Sigmoid colon (tissue), 7 donors: Measurements from ENCODE around the gene SLC13A3. TPM values are rescaled to one million over a fixed set of nuclear protein-coding genes. Genes with fewer than 3 reads are reported as not detected.
"Not testable (repeated sequence)": the region's sequence is repeated elsewhere in the genome, so short reads cannot be mapped to it uniquely, and the experiment has no call there.

ENCODE experiments used
- DNase-seq: peaks from one replicate; pipeline ENCODE4 v3.0.0-alpha.2; 2019
- H3K27ac ChIP-seq, 4 donors: fragments of 200-600 bp; sonication (generic); one replicate each; pipeline ENCODE4 v1.5.1; 2016 to 2019; ENCODE audit warnings: mild to moderate bottlenecking in 1 of 4
- H3K27me3 ChIP-seq, 3 donors: fragments of 200-600 bp; sonication (generic); one replicate each; pipeline ENCODE4 v1.5.1; 2019; ENCODE audit warnings: mild to moderate bottlenecking in 1 of 3
- H3K36me3 ChIP-seq, 4 donors: fragments of 200-600 bp; sonication (generic); one replicate each; pipeline ENCODE4 v1.5.1; 2016 to 2019
- H3K4me1 ChIP-seq, 4 donors: fragments of 200-600 bp; sonication (generic); one replicate each; pipeline ENCODE4 v1.5.1; 2017 to 2019
- H3K4me3 ChIP-seq, 4 donors: fragments of 200-600 bp; sonication (generic); one replicate each; pipeline ENCODE4 v1.5.1; 2017 to 2019; ENCODE audit warnings: mild to moderate bottlenecking in 2 of 4, moderate library complexity in 1 of 4
- H3K9me3 ChIP-seq, 4 donors: fragments of 200-600 bp in 3 of 4; sonication (generic) in 3 of 4; one replicate each; pipeline versions ENCODE4 v1.5.1 to v1.6.1; 2013 to 2019
- EP300 ChIP-seq, 4 donors: sonication (generic); formaldehyde crosslinking; IDR thresholded peaks; one replicate each; pipeline ENCODE4 v1.6.1; 2017; ENCODE audit warnings: antibody characterized with exemption in 4 of 4
- POLR2A ChIP-seq, 2 donors: fragments of 450-650 bp; IDR thresholded peaks; one replicate each; pipeline ENCODE4 v1.6.1; 2016; ENCODE audit warnings: antibody characterized with exemption in 2 of 2, mild to moderate bottlenecking in 2 of 2, moderate library complexity in 2 of 2
- POLR2AphosphoS5 ChIP-seq, 4 donors: sonication (generic); formaldehyde crosslinking; IDR thresholded peaks; one replicate each; pipeline ENCODE4 v1.6.1; 2017; ENCODE audit warnings: antibody characterized with exemption in 4 of 4
- WGBS, 2 donors: extraction: QIAGEN DNeasy Blood & Tissue Kit; methylation state at CpG; one replicate each; pipeline ENCODE4 v1.1.7; 2013; 5-methylcytosine and 5-hydroxymethylcytosine counted together
- intact Hi-C: fragments of 100-400 bp; cut with DNase I; formaldehyde crosslinking; loops from one replicate; pipeline ENCODE4 v1.15.1; 2023
- polyA plus RNA-seq, 3 donors: library from polyadenylated mRNA; stranded (reverse); fragments of 200-250 nt; gene quantifications; one replicate each; pipeline ENCODE4 v1.2.3, GENCODE V29; 2013
- total RNA-seq, 4 donors: library from RNA; depleted of rRNA; stranded (reverse); fragments of >200 nt; gene quantifications; one replicate each; pipeline ENCODE4 v1.1.0, GENCODE V29; 2016
- TF ChIP-seq, protein P1 (sequence below), 4 experiments: fragments of 450-650 bp in 3 of 4; fragments of 200-600 bp in 1 of 4; IDR thresholded peaks; one replicate each; pipeline ENCODE4 v1.5.1; 2016 to 2019; ENCODE audit warnings: antibody characterized with exemption in 4 of 4, mild to moderate bottlenecking in 3 of 4, moderate library complexity in 2 of 4
- donor health status: healthy with polysubstance abuse.
- donor health status: Bipolar disorder and iron deficiency.
- donor health status: healthy.

SLC13A3 gene
- total and polyA plus RNA-seq, 7 donors, result 0.48 to 4.2 (median 1.1) TPM; not detected in 2

DNA sequence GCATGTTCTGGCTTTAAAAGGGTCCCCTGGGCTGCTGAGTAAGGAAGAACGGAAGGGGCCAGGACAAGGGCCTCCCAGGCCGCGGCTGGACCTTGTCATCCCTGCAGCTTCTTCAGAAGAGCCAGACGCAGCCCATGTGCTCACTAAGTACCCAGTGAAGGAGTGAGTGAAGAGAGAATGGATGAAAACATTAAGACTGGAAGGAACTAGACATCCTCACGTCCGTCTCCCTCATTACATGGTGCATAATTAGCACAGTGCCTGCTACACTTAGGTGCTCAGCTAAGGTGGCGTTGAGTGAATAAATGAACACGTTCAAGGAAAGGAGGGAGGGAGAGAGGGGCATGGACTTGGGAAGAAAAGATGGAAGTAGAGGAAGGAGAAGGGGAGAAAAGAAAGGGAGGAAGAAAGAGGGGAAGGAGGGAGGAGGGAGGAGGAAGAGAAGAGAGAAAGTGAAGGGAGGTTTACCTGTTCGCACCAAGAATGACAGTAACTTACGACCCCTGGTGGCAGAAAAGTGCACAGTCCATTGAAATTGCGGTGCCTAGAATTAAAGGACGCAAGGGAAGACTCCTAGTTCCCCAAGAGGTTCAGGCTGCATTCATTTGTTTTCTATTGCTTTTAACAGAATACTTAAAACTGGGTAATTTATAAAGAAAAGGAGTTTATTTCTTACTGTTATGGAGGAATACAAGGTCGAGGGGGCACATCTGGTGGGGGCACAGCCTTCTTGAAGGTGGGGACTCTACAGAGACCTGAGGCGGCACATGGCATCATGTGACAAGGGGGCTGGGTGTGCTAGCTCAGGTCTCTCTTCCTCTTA lies 30.0 kb upstream of the SLC13A3 start:
- Histone ChIP-seq H3K27me3 (no peaks in the 10 kb centered on the region), H3K9me3 (no peaks in the 10 kb centered on the region), H3K36me3 (peaks cover 0 to 19% (median 2%) of the 10 kb centered on the region in 4 donors), H3K4me3 (no peak overlapping the region), H3K27ac (no peak overlapping the region), H3K4me1 (peaks cover 0 to 34% (median 22%) of the 10 kb centered on the region in 4 donors)
- intact Hi-C loops, result loop anchor here (5.0 to 10.0 kb wide), 3 partner anchors 119 to 586 kb away; partner anchors contain the start of gene ZNF334
- TF ChIP-seq EP300 (IDR thresholded peaks at IDR 0.05), result no peak
- TF ChIP-seq, protein P1, sequence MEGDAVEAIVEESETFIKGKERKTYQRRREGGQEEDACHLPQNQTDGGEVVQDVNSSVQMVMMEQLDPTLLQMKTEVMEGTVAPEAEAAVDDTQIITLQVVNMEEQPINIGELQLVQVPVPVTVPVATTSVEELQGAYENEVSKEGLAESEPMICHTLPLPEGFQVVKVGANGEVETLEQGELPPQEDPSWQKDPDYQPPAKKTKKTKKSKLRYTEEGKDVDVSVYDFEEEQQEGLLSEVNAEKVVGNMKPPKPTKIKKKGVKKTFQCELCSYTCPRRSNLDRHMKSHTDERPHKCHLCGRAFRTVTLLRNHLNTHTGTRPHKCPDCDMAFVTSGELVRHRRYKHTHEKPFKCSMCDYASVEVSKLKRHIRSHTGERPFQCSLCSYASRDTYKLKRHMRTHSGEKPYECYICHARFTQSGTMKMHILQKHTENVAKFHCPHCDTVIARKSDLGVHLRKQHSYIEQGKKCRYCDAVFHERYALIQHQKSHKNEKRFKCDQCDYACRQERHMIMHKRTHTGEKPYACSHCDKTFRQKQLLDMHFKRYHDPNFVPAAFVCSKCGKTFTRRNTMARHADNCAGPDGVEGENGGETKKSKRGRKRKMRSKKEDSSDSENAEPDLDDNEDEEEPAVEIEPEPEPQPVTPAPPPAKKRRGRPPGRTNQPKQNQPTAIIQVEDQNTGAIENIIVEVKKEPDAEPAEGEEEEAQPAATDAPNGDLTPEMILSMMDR (IDR thresholded peaks at IDR 0.05), result peak; percentile 48 to 79 (median 68)
- WGBS, 2 donors, result 47 to 52% methylated on average over 14 of the region's 14 CpGs
- DNase-seq, result no peak

GRCh38 chr20:46680684-46681031 lies 29.4 kb upstream of the SLC13A3 start:
- 96 to 97% methylated on average over 2 of the region's 2 CpGs for WGBS, 2 donors
- intact Hi-C loops, result loop anchor here (5.0 to 10.0 kb wide), 3 partner anchors 118 to 586 kb away; partner anchors contain the start of gene ZNF334
- Histone ChIP-seq H3K9me3 (no peaks in the 10 kb centered on the region), H3K27me3 (no peaks in the 10 kb centered on the region), H3K4me3 (no peak overlapping the region), H3K27ac (no peak overlapping the region), H3K36me3 (peaks cover 0 to 13% (median 0%) of the 10 kb centered on the region in 4 donors), H3K4me1 (peaks cover 0 to 31% (median 20%) of the 10 kb centered on the region in 4 donors)
- no peak for DNase-seq
- TF ChIP-seq, protein P1 (IDR thresholded peaks at IDR 0.05), result no peak
- no peak for TF ChIP-seq POLR2A (IDR thresholded peaks at IDR 0.05)
- no peak for TF ChIP-seq POLR2AphosphoS5 (IDR thresholded peaks at IDR 0.05)

DNA sequence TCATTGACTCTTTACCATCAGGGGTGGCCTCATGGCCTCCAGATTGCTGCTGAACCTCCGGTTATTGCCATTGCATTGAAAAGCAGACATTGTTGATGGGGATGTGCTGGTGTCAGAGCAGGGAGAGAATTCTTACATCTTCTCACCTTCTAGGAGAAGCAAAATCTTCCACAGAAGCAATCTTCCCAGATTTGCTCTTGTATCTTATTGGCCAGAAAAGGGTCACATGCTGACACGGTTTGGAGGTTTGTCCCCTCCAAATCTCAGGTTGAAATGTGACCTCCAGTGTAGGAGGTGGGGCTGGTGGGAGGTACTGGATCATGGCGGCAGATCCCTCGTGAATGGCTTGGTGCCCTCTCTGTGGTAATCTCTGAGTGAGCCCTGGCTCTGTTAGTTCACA lies 27.3 kb upstream of the SLC13A3 start:
- no peak for TF ChIP-seq POLR2AphosphoS5 (IDR thresholded peaks at IDR 0.05)
- 87 to 90% methylated on average over 4 of the region's 4 CpGs for WGBS, 2 donors
- no peak overlapping the region for H3K27ac ChIP-seq
- H3K4me1 ChIP-seq, result peaks cover 0 to 17% (median 10%) of the 10 kb centered on the region in 4 donors
- H3K27me3 ChIP-seq, result no peaks in the 10 kb centered on the region
- H3K4me3 ChIP-seq, result no peak overlapping the region
- intact Hi-C loops, result no loop called here
- no peak for DNase-seq
- no peaks in the 10 kb centered on the region for H3K9me3 ChIP-seq
- H3K36me3 ChIP-seq, result peaks cover 0 to 5% (median 0%) of the 10 kb centered on the region in 4 donors

DNA sequence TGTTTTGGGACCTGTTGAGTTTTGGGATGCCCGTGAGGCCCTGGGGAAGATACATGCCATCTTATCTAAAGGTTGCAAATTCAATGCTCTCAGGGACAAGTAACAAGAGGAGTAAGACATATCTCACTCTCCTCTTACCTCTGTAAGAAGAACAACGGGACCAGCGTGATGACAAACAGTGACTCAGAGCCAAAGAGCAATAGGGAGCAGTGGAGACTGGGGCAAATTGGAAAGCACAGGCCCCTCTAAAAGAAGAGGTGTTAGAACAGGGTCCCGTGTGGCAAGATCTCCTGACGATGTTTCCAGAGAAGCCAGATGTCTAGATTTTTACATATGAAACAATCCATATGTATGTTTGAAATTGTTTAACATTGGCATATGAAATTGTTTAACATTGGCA lies 26.3 kb upstream of the SLC13A3 start:
- no peak for DNase-seq
- Histone ChIP-seq H3K9me3 (no peaks in the 10 kb centered on the region), H3K4me3 (no peak overlapping the region), H3K27ac (no peak overlapping the region), H3K4me1 (peaks cover 0 to 8% (median 2%) of the 10 kb centered on the region in 4 donors), H3K36me3 (peaks cover 0 to 5% (median 0%) of the 10 kb centered on the region in 4 donors), H3K27me3 (no peaks in the 10 kb centered on the region)
- intact Hi-C loops, result no loop called here
- WGBS, 2 donors, result 84 to 87% methylated on average over 5 of the region's 5 CpGs
- TF ChIP-seq POLR2AphosphoS5 (IDR thresholded peaks at IDR 0.05), result no peak
- TF ChIP-seq, protein P1 (IDR thresholded peaks at IDR 0.05), result no peak

GRCh38 chr20:46676649-46677316 lies 25.5 kb upstream of the SLC13A3 start:
- WGBS, 2 donors, result 77 to 87% methylated on average over 13 to 14 of the region's 14 CpGs
- intact Hi-C loops, H3K27ac ChIP-seq, DNase-seq, H3K27me3 ChIP-seq, H3K9me3 ChIP-seq, H3K36me3 ChIP-seq, H3K4me3 ChIP-seq, H3K4me1 ChIP-seq: not testable (repeated sequence)
